MM.1S (cell line): ENCODE measurements around the gene UCMA.

Source experiments
- DNase-seq: peaks from one replicate; pipeline ENCODE4 v3.0.0-alpha.2; 2015
- H2AFZ ChIP-seq: fragments of 300-600 bp; sonication (generic); 2 replicates; pipeline ENCODE4 v1.6.0; 2016; ENCODE audit warnings: antibody characterized with exemption, low read length
- H3F3A ChIP-seq: fragments of 300-600 bp; sonication (generic); 2 replicates; pipeline ENCODE4 v1.6.1; 2016; ENCODE audit warnings: mild to moderate bottlenecking, antibody characterized with exemption, low read length, moderate library complexity, mixed read lengths; ENCODE audit not compliant: insufficient read depth
- H3K27ac ChIP-seq: fragments of 300-600 bp; sonication (generic); 2 replicates; pipeline ENCODE4 v1.5.1; 2016; ENCODE audit warnings: mild to moderate bottlenecking, low read length
- H3K27me3 ChIP-seq: fragments of 300-600 bp; sonication (generic); replicated peaks from 2 replicates; pipeline ENCODE4 v1.6.0; 2016; ENCODE audit warnings: low read length; ENCODE audit not compliant: insufficient read depth
- H3K36me3 ChIP-seq: fragments of 300-600 bp; sonication (generic); replicated peaks from 2 replicates; pipeline ENCODE4 v1.6.1; 2016; ENCODE audit warnings: mild to moderate bottlenecking, low read length, mixed read lengths; ENCODE audit not compliant: insufficient read depth
- H3K4me1 ChIP-seq: fragments of 300-600 bp; sonication (generic); 2 replicates; pipeline ENCODE4 v1.6.1; 2016; ENCODE audit warnings: low read length, mixed read lengths
- H3K4me2 ChIP-seq: fragments of 300-600 bp; sonication (generic); 2 replicates; pipeline ENCODE4 v1.6.0; 2016; ENCODE audit warnings: low read depth, low read length
- H3K4me3 ChIP-seq: fragments of 300-600 bp; sonication (generic); 2 replicates; pipeline ENCODE4 v1.5.1; 2016; ENCODE audit warnings: low read length, mixed read lengths
- H3K79me2 ChIP-seq: fragments of 300-600 bp; sonication (generic); 2 replicates; pipeline ENCODE4 v1.6.1; 2016; ENCODE audit warnings: mixed run types, low read length, mixed read lengths
- H3K9ac ChIP-seq: fragments of 300-600 bp; sonication (generic); 2 replicates; pipeline ENCODE4 v1.6.1; 2016; ENCODE audit warnings: low read length, mixed read lengths
- H3K9me2 ChIP-seq: fragments of 300-600 bp; sonication (generic); replicated peaks from 2 replicates; pipeline ENCODE4 v1.6.1; 2016; ENCODE audit warnings: mild to moderate bottlenecking, low read length, mixed read lengths; ENCODE audit not compliant: insufficient read depth
- H3K9me3 ChIP-seq: fragments of 300-600 bp; sonication (generic); replicated peaks from 2 replicates; pipeline ENCODE4 v1.6.1; 2016; ENCODE audit warnings: mild to moderate bottlenecking, low read length, mixed read lengths; ENCODE audit not compliant: insufficient read depth
- H4K20me1 ChIP-seq: fragments of 300-600 bp; sonication (generic); 2 replicates; pipeline ENCODE4 v1.6.1; 2016; ENCODE audit warnings: mild to moderate bottlenecking, low read length, moderate library complexity, mixed read lengths; ENCODE audit not compliant: insufficient read depth
- EZH2 ChIP-seq: fragments of 300-600 bp; sonication (generic); optimal IDR thresholded peaks from 2 replicates; pipeline ENCODE3; 2017; ENCODE audit warnings: low read depth, mild to moderate bottlenecking, antibody characterized with exemption, low read length, mixed read lengths
- EZH2phosphoT487 ChIP-seq: fragments of 300-600 bp; sonication (generic); IDR thresholded peaks from 2 replicates; pipeline ENCODE4 v1.6.1; 2018; ENCODE audit warnings: antibody characterized with exemption, low read length
- TF ChIP-seq, protein P1 (sequence below): fragments of 300-600 bp; sonication (generic); IDR thresholded peaks from 2 replicates; pipeline ENCODE4 v1.5.1; 2016; ENCODE audit warnings: antibody characterized with exemption, low read length, mixed read lengths

The UCMA gene

DNA sequence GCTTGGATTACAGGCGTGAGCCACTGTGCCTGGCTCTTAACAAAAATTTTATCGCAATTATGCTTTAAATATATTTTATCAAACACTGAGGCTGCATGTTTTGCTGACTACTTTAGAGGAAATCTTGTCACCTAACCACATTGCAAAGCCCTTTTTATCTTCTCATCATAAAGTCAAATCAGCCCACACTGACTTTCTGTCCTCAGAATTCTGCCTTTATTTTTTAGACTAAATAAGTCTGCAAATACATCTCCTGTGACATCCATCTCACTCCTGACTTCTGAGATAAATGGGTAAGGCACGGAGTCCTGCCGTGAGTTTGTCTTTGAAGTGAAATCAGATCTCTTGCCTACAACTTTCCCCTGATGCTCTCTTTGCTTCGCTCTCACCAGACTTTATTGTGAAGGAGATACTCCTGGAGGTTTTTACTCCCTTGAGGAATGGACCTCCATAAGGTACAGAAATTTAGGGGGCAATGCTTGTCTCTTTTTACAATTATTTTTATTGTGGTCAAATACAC, 23.5 kb upstream of the UCMA start:
- Histone ChIP-seq H3K4me1 (no peaks in the 10 kb centered on the region), H3K79me2 (no peaks in the 10 kb centered on the region), H2AFZ (no peak overlapping the region), H3K4me2 (no peak overlapping the region), H3K9ac (no peak overlapping the region), H3K36me3 (no peaks in the 10 kb centered on the region), H3K9me3 (no peaks in the 10 kb centered on the region), H3F3A (no peaks in the 10 kb centered on the region), H3K4me3 (no peak overlapping the region), H3K27me3 (no peaks in the 10 kb centered on the region), H4K20me1 (no peaks in the 10 kb centered on the region), H3K27ac (no peak overlapping the region), H3K9me2 (no peaks in the 10 kb centered on the region)
- no peak for DNase-seq
- TF ChIP-seq, protein P1, sequence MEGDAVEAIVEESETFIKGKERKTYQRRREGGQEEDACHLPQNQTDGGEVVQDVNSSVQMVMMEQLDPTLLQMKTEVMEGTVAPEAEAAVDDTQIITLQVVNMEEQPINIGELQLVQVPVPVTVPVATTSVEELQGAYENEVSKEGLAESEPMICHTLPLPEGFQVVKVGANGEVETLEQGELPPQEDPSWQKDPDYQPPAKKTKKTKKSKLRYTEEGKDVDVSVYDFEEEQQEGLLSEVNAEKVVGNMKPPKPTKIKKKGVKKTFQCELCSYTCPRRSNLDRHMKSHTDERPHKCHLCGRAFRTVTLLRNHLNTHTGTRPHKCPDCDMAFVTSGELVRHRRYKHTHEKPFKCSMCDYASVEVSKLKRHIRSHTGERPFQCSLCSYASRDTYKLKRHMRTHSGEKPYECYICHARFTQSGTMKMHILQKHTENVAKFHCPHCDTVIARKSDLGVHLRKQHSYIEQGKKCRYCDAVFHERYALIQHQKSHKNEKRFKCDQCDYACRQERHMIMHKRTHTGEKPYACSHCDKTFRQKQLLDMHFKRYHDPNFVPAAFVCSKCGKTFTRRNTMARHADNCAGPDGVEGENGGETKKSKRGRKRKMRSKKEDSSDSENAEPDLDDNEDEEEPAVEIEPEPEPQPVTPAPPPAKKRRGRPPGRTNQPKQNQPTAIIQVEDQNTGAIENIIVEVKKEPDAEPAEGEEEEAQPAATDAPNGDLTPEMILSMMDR, result no peak
- no peak for TF ChIP-seq EZH2
- no peak for TF ChIP-seq EZH2phosphoT487

GRCh38 chr10:13256627-13257026, 22.5 kb upstream of the UCMA start:
- H3K9me2 ChIP-seq, result no peaks in the 10 kb centered on the region
- H4K20me1 ChIP-seq, result no peaks in the 10 kb centered on the region
- H3F3A ChIP-seq, result no peaks in the 10 kb centered on the region
- H2AFZ ChIP-seq, result no peak overlapping the region
- H3K79me2 ChIP-seq, result no peaks in the 10 kb centered on the region
- no peak overlapping the region for H3K4me3 ChIP-seq
- DNase-seq, result no peak
- TF ChIP-seq, protein P1, result no peak
- TF ChIP-seq EZH2 (no peak), EZH2phosphoT487 (no peak)
- H3K4me1 ChIP-seq, result no peaks in the 10 kb centered on the region
- H3K27ac ChIP-seq, result no peak overlapping the region
- H3K36me3 ChIP-seq, result no peaks in the 10 kb centered on the region
- no peaks in the 10 kb centered on the region for H3K9me3 ChIP-seq
- H3K27me3 ChIP-seq, result no peaks in the 10 kb centered on the region
- H3K4me2 ChIP-seq, result no peak overlapping the region
- no peak overlapping the region for H3K9ac ChIP-seq

- Histone ChIP-seq H3K79me2 (no peaks in the 10 kb centered on the region), H3K4me2 (no peak overlapping the region), H3K27ac (no peak overlapping the region), H3K4me3 (no peak overlapping the region), H2AFZ (no peak overlapping the region), H3K9me3 (no peaks in the 10 kb centered on the region), H3K9ac (no peak overlapping the region), H4K20me1 (no peaks in the 10 kb centered on the region), H3K36me3 (no peaks in the 10 kb centered on the region), H3F3A (no peaks in the 10 kb centered on the region), H3K27me3 (no peaks in the 10 kb centered on the region), H3K9me2 (no peaks in the 10 kb centered on the region), H3K4me1 (no peaks in the 10 kb centered on the region)
- TF ChIP-seq EZH2 (no peak), EZH2phosphoT487 (no peak)
- TF ChIP-seq, protein P1, result no peak
- DNase-seq, result no peak
Observed at GRCh38 chr10:13253726-13254125, 19.6 kb upstream of the UCMA start.
